Uterus (tissue), 2 donors: ENCODE measurements around the gene PLP1.
"Not testable (repeated sequence)": the region's sequence is repeated elsewhere in the genome, so short reads cannot be mapped to it uniquely, and the experiment has no call there.

ENCODE experiments used
- POLR2A ChIP-seq, 2 donors: fragments of 450-650 bp; IDR thresholded peaks; one replicate each; pipeline ENCODE4 v1.6.1; 2016; ENCODE audit warnings: antibody characterized with exemption in 2 of 2, mild to moderate bottlenecking in 1 of 2, moderate library complexity in 1 of 2
- TF ChIP-seq, protein P1 (sequence below), 4 experiments: fragments of 200-600 bp in 2 of 4; fragments of 450-650 bp in 2 of 4; sonication (generic) in 2 of 4; IDR thresholded peaks; one replicate each; pipeline ENCODE4 v1.5.1; 2016 to 2019; ENCODE audit warnings: antibody characterized with exemption in 4 of 4, mild to moderate bottlenecking in 2 of 4, moderate library complexity in 1 of 4

DNA sequence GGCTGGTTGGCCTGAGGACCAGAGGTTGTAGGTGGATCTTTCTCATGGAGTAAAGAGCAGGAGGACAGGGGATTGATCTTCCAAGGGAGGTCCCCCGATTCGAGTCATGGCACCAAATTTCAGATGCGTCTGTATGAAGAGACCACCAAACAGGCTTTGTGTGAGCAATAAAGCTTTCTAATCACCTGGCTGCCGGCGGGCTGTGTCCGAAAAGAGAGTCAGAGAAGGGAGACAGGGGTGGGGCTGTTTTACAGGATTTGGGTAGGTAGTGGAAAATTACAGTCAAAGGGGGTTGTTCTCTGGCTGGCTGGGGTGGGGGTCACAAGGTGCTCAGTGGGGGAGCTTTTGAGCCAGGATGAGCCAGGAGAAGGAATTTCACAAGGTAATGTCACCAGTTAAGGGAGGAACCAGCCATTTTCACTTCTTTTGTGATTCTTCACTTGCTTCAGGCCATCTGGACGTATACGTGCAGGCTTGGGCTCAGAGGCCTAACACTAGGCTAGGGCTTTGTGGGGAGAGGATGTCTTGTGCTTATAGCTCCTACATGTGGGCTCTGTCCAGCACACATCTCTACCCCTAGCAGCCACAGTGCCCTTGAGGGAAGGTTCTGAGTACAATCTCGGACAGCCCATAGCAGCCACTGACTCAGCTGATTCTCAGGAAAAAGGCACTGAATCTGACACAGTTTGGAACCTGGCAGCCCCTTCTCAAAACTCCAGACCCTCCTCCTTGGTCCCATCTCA is 9.7 kb upstream of the PLP1 start:
- TF ChIP-seq POLR2A (IDR thresholded peaks at IDR 0.05) = not testable (repeated sequence)
- TF ChIP-seq, protein P1, sequence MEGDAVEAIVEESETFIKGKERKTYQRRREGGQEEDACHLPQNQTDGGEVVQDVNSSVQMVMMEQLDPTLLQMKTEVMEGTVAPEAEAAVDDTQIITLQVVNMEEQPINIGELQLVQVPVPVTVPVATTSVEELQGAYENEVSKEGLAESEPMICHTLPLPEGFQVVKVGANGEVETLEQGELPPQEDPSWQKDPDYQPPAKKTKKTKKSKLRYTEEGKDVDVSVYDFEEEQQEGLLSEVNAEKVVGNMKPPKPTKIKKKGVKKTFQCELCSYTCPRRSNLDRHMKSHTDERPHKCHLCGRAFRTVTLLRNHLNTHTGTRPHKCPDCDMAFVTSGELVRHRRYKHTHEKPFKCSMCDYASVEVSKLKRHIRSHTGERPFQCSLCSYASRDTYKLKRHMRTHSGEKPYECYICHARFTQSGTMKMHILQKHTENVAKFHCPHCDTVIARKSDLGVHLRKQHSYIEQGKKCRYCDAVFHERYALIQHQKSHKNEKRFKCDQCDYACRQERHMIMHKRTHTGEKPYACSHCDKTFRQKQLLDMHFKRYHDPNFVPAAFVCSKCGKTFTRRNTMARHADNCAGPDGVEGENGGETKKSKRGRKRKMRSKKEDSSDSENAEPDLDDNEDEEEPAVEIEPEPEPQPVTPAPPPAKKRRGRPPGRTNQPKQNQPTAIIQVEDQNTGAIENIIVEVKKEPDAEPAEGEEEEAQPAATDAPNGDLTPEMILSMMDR (IDR thresholded peaks at IDR 0.05) = not testable (repeated sequence)
